Peyer's patch (tissue), 4 donors: ENCODE results near the gene CZIB.

Experiments used
- POLR2A ChIP-seq, 2 donors: fragments of 450-650 bp; IDR thresholded peaks; one replicate each; pipeline ENCODE4 v1.5.1; 2017; ENCODE audit warnings: antibody characterized with exemption in 2 of 2, mild to moderate bottlenecking in 2 of 2, moderate library complexity in 2 of 2
- TF ChIP-seq, protein P1 (sequence below), 6 experiments: fragments of 450-650 bp in 4 of 6; fragments of 200-600 bp in 2 of 6; sonication (generic) in 1 of 6; IDR thresholded peaks; one replicate each; pipeline ENCODE4 v1.5.1; 2017 to 2019; ENCODE audit warnings: antibody characterized with exemption in 6 of 6, mild to moderate bottlenecking in 3 of 6, moderate library complexity in 1 of 6

DNA sequence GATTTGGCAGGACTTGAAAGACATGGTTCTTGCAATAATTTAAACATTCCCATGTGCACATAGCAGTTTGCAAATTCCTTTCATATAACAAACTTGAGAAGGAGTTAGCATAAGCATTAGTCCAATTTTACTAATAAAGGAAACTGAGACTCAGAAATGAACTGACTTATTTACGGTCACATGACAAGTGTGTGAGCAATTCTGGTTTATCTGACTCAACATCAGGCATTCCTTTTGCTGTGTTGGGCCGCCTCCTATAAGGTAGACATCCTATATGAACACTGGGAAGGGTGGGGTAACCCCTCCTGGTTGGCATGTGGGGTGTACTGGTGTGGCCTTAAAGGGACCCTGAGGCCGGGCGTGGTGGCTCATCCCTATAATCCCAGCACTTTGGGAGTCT lies 32.3 kb downstream of the CZIB start:
- TF ChIP-seq, protein P1, sequence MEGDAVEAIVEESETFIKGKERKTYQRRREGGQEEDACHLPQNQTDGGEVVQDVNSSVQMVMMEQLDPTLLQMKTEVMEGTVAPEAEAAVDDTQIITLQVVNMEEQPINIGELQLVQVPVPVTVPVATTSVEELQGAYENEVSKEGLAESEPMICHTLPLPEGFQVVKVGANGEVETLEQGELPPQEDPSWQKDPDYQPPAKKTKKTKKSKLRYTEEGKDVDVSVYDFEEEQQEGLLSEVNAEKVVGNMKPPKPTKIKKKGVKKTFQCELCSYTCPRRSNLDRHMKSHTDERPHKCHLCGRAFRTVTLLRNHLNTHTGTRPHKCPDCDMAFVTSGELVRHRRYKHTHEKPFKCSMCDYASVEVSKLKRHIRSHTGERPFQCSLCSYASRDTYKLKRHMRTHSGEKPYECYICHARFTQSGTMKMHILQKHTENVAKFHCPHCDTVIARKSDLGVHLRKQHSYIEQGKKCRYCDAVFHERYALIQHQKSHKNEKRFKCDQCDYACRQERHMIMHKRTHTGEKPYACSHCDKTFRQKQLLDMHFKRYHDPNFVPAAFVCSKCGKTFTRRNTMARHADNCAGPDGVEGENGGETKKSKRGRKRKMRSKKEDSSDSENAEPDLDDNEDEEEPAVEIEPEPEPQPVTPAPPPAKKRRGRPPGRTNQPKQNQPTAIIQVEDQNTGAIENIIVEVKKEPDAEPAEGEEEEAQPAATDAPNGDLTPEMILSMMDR (IDR thresholded peaks at IDR 0.05) = no peak
- no peak for TF ChIP-seq POLR2A (IDR thresholded peaks at IDR 0.05)
